GM18870 (cell line): ENCODE results near the gene MMEL1.
"Not testable (repeated sequence)": the region's sequence is repeated elsewhere in the genome, so short reads cannot be mapped to it uniquely, and the experiment has no call there.

Experiments
- ATAC-seq: cut with Tn5 transposase; IDR thresholded peaks from one replicate; pipeline ENCODE4 v1.9.1; 2021; ENCODE audit warnings: moderate library complexity; ENCODE audit not compliant: unreplicated experiment

The MMEL1 gene

DNA sequence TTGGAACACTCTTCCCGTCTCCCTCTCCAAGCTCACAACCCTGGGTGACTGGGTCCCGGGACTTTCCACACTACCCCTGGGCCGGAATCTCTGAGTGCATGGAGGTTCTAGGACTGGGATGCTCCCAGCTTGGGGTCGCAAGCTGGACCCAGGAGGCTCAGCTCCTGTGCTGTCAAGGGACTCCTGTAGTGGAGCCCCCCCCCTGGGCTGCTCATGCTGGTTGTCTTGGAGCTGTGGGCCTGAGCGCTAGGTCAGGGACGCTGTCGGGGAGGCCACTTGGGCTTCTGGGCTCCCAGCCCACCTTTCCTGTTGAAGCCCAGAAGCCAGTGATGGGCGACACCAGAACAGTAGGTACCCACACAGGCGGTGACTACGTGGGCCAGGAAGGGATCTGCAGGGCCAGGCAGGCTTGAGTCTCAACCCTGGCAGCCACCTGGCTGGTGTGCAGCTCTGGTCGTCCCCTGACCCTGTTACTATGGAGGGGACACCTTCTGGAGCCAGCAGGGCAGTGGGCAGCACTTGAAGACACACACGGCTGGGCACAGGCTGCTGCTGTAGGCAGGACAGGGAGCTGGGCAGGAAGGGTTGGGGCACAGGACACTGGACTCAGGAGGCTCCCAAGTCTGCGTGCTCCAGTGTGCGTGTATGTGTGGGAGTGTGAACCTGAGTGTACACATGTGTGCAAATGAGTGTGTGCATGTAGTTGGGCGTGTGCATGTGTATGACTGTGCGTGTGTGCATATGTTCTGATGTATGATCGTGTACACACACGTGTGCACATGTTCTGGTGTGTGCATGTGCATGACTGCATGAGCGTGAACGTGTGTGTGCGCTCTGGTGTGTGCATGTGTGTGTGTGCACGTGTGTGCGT, 3.0 kb downstream of the MMEL1 start:
- no peak for ATAC-seq

DNA sequence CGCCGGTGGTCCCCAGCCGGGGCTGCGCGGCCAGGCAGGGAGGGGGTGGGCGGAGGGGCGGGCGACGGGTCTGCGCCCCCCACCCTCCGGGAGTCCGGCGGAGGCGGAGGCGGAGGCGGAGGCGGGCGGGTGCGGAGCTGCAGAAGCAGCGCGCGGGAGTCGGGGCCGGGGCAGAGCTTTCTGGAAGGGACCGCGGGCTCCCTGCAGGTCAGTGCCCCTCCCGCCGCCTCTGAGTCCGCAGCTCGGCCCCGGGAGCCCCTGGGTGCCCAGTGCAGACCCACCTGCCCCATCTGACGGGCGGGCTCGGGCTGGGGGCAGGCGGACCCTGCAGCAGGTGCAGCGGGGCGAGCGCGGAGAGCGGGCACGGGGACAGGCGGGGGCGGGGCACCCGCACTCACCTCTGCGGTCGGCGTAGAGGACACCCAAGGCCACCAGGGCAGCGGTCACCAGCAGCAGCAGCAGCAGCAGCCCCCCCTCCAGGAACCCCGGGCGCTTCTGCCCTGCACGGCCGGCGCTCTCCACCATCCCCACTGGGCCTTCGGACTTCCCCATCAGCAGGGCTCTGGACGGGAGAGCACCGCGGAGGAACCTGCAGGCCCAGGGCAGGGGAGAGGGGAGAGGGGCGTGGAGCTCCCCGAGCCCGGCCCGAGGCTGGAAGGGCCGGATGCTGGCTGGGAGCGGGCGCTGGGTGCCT, 3.7 kb downstream of the MMEL1 start:
- ATAC-seq, result no peak

DNA sequence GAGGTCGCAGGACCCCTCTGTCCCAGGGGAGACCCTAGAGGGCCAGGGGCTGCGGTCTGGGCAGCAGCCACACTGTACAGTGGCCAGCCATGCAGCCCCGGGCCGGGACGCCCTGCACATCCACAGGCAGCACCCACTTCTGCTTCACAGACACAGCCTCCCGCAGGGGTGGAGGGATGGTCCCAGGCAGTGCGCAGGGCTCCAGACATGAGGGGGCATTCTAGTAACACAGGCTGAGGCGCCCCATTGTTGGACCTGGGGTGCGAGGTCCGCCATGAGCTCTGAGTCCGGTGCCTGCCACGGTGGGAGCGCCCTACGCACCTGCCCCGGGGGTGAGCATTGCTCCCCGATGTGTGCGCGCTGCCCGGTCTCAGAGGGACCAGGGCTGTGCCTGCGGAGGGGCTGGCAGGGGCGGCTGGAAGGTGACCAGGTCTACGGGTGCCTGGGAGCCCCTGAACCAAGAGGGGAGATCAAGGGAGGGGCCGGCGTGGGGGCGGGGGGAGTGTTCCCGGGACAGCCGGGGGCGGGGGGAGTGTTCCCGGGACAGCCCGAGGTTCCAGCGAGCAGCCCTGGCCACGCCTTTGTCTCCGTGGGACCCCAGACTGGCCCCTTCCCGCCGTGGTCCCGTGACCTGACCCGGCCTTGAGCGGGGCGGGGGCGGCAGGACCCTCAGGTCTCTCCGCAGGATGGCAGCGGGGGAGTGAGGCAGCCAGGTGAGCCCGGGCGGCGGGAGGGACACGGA, 4.5 kb downstream of the MMEL1 start:
- no peak for ATAC-seq

DNA sequence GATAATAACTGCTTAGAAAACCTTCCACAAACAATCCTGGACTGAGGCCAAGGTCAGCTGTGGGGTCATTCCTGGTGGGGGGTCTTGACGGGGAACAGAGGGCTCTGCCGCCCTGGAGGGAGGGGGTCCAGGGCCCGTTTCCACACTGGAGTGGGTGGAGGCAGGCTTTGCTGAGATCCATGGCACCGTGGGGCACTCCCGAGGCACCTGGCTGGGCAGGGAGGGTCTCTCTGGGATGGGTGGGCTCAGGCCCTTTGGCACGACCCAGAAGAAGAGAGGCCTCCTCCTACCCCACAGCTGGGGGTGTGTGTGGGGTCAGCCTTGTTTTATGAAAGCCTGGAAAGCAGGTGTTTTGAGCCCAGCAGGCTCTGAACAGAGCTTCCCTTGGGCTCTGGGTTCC, 5.1 kb downstream of the MMEL1 start:
- ATAC-seq, result no peak

DNA sequence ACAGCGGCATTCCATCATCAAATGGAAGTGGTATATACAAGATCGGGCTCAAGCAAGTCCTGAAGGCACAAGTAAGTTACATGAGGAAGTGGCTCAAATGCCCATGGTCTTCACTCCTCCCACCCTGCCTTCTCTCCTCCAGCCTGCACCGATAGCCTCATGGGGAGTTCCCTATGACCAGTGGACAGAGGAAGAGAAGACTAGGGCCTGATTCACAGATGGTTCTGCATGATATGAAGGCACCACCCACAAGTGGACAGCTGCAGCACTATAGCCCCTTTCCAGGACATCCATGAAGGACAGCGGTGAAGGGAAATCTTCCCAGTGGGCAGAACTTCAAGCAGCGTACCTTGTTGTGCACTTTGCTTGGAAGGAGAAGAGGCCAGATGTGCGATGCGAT, 7.1 kb downstream of the MMEL1 start:
- ATAC-seq, result not testable (repeated sequence)

DNA sequence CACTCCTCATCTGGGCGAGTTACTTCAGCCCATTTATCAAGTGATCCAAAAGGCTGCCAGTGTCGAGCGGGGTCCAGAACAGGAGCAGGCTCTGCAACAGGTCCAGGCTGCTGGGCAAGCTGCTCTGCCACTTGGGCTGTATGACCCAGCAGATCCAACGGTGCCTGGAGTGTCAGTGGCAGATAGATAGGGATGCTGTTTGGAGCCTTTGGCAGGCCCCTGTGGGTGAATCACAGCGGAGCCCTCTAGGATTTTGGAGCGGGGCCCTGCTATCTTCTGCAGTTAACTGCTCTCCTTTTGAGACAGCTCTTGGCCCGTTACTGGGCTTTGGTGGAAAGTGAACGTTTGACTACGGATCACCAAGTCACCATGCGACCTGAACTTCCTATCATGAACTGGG, 7.5 kb downstream of the MMEL1 start:
- ATAC-seq, result no peak

DNA sequence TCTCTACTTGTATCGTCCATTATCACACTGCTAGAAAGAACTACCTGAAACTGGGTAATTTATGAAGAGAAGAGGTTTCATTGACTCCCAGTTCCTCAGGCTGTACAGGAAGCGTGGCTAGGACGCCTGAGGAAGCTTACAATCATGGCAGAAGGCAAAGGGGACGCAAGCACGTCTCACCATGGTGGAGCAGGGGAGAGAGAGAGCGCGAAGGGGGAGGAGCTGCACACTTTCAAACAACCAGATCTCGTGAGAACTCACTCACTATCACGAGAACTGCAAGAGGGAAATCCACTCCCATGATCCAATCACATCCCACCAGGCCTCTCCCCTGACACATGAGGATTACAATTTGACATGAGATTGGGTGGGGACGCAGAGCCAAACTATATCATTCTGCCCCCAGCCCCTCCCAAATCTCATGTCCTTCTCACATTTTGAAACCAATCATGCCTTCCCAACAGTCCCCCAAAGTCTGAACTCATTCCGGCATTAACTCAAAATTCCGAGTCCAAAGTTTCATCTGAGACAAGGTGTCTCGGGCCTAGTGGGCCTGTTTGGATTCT, 8.0 kb downstream of the MMEL1 start:
- ATAC-seq, result no peak

DNA sequence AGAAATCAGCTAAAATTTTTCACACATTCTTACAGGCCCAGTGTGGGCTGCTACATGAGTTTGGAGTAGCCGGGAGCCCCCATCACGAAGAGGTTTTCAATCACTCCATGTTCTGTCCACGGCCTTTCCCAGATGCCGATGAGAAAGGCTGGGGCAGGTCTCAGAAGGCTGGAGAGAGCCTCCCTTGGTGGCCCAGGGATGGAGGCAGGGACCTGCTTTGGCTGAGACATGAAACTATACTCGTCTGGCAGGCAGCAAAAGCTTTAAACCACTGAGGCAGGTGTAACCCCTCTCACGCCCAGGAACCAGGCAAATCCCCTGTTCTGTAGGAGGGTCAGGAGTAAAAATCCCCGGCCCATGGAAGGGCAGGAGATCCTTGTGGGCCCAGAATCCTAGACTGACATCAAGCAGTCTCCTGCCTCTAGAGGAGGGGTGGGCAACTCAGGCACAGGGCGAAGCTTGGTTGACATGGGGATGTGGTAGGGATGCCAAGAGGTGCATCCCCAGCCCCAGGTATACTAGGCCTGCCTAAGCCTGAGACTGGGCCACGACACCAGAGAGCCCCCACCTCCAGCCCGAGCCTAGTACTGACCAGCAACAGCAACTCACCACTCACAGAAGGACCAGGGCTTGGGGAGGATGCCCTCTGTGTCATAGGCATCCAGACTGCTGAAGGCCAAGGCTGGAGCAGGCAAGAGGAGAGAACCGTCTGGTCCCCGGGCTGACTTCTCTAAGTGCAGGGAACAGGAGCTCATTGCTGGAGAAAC, 9.1 kb downstream of the MMEL1 start:
- ATAC-seq, result no peak

DNA sequence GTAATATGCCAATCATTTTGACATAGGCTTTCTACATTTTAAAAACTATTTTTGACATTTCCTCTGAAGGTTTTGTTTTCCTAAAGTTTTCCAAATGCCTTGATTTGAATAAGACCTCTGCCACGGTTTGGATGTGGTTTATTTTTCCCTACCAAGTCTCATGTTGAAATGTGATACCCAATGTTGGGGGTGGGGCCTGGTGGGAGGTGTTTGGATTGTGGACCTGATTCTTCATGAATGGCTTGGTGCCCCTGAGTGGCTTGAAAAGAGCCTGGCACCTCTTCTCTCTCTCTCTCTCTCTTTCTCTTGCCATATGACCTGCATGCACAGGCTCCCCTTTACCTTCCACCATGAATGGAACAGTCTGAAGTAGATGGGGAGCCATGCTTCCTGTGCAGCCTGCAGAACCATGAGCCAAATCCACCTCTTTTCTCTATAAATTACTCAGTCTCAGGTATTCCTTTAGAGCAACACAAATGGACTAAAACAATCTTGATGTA, 14.8 kb downstream of the MMEL1 start:
- no peak for ATAC-seq

DNA sequence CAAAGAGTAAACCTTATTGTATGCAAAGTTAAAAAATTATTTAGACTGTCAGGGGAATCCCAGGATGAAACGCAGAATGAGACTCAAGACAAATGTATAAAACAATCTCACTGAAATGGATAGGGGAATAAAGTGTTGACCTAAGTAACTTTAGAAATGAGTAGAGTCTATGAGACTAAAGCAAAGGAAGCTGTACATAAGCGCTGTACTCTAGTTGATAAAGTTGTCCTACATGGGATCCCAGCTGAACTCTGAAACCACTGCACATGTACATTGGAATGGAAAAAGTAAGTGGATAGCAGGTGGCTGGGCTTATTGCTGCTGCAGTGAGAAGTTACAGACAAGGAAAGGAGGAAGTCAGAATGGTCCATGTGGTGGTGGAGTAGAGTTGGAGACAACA, 18.7 kb downstream of the MMEL1 start:
- no peak for ATAC-seq

DNA sequence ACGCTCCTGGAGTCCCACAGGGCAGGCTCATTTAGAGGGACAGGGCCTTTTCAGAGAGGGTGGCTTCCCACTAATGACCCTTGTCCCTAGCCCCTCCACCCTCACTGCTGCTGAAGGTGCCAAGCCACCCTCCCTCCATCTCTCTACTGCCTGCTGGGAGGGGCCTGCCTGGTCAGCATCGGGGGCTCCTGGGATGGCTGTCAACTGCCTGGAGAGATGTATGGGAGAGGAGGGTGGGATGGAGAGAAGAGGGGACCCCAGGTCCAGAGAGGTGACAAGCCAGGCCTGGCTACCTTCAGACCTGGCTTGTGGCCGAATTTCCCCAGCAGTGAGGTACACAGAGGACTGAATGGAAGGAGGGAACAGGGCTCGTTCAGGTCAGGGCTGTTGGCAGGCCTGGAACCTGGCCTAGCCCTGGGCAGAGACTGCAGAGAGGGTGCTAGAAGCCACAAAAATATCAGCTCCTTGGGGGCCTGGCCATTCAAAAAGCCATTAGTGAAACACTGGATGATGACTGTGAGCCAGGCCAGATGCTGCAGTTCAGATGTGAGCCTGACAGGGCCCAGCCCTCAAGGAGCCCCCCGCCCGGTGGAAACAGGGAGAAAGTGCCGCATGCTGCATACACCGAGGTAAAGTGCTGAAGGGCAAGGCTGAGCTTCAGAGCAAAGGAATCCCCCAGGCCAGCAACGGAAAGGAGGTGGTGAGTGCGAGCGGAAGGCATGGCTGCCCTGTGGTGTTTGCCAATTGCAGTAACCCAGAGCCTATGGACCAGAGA, 20.0 kb downstream of the MMEL1 start:
- no peak for ATAC-seq

DNA sequence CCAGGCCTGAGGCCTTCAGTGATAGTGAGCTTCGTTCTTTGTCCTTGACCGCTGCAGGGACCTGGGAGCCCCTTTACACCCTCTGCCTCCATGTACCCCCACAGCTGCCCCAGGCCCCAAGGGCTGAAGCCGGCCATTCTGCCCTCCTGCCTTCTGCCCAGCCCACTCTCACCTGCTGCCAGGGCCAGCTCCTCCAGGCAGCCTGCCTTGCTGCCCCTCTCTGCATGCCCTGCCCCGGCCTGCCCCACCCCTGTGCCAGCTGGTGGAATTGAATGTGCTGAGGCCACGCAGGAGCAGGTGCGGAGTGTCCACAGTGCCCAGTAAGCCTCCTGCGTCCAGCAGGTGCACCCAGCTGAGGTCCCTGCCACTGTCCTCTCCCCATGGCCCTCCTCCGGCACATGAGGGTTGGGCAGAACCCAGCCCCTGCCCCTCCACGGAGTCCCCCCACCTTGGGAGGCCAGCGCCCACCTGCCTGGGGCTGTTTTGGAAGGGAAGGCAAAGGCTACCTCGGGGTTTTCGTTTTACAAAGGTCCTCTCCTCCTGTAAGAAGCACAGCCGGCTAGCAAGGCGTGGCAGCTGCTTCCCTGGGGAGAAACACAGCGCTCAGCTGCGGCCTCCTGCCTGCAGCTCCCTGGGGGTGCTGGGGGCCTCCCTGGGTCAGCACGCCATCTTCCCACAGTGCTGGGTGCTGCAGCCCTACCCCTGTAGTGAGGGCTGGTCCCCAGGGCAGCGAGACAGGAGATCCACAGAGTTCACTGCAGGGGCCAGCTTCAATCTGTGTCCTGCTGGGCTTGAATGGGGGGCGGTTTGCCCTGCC, 21.0 kb downstream of the MMEL1 start:
- ATAC-seq, result no peak

DNA sequence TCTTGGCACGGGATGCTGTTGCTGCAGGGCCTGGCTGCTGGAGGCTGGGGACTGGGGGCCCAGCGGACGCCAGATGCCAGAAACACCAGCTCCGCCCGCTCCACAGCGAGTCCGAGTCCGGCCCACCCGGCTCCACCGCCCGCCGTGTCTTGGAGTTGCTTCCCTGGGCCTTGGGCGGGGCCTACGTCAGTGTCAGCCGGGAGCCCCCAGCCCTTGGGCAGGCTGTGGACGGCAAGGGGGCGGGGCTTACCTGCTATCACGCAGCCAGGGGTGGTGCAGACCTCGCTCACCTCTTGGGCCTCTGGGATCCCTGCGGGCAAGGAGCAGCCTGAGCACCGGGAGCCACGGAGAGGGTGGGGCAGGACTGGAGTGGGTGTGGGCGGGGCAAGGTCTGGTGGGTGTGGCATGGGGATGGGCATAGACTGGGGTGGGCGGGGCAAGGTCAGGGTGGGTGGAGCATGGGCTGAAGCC, 21.8 kb downstream of the MMEL1 start:
- no peak for ATAC-seq

DNA sequence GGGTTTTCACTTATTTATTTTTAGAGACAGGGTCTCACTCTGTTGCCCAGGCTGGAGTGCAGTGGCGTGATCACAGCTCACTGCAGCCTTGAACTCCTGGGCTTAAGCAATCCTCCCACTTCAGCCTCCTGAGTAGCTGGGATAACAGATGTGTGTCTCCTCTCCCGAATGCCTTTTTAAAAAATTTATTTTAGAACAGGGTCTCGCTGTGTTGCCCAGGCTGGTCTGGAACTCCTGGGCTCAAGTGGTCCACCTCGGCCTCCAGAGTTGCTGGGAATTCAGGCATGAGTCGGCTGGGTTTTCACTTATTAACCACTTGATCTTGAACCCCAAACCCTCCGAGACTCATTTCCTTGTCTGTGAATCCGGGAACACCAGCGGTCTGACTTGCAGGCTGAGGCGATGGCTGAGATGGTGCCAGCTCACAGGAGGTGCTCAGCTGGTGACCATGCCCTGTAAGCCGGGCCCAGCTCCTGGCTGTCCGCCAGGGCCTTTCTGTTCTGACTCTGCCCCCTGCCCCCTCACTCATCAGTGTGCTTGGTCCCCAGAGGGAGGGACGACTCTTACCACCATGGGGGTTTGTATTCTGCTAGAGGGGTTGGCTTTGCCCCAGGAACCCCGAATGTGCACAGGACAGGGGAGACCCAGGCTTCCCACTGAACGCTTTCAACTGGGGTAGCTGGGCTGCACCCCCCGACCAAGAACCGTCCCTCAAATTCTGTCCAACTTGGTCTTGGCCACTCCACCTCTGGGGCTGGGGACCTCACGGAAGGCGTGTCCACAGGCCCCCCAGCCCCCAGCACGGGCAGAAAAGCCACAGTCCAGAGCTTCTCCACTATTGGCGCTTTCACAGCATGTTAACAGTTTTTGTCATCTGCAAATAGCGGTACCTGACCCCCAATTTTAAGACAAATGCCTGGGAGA, 22.5 kb downstream of the MMEL1 start:
- no peak for ATAC-seq

DNA sequence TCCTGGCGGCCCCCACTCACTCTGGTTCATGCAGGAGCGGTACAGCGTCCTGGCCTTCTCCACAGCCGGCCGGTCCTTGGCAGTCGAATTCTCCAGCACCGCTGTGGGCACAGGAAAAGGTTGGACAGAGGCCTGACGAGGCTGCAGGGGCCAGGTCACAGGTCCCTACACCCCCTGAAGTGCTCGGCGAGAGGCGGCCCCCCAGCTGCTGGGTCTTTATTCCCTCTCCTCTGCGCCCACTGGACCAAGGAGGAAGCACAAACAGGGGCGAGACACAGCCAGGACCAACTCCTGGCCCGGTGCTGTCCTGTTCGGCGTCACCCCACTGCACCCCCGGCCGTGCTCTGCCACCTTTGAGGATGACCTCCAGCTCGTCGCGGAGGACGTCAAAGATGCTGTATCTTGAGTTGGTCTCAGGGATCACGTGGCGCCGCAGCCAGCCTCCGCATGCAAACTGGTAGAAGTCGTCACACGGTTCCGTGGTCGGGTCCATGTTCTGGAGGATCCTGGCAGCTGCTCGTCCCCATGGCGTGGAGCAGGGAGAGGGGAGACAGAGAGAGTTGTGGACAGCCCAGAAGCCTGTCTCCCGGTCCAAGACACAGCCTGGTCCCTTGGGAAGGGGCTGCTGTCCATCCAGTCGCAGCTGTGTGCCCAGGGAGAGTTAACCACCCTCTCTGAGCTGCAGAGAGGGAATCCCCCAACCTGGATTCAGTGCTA, 23.3 kb downstream of the MMEL1 start:
- ATAC-seq, result no peak

DNA sequence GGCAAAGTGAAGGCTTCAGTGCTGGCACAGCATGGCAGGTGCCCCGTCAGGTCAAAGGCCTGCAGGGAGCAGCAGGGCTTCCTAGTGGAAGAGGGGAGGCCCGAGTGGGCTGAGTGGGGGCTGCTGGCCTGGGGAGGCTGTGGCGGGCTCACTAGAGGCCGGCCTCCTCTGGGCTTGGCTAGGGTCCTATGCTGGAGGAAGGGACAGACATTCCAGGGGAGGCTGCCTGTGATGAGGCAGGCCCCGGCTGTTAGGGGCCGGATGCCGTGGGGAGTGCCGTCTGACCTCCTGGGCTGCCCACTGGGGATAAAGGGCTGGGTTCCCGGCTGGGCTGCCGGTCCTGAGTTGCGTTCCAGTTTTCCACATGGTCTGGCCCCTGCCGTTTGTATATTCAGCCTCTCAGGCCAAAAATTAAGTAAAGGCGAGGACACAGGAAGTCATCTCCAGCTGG, 25.1 kb downstream of the MMEL1 start:
- no peak for ATAC-seq
